Muscle layer of colon (tissue), 2 donors: Measurements from ENCODE around the gene XYLT1.

Source experiments
- H3K27ac ChIP-seq: one replicate; pipeline ENCODE4 v1.7.0; 2013; ENCODE audit warnings: low read depth, mild to moderate bottlenecking, low read length, moderate library complexity
- H3K27me3 ChIP-seq, 2 donors: one replicate each; pipeline ENCODE4 v1.7.0; 2013; ENCODE audit warnings: low read length in 2 of 2, mild to moderate bottlenecking in 2 of 2; ENCODE audit not compliant: insufficient read depth in 2 of 2, control insufficient read depth in 1 of 2
- H3K36me3 ChIP-seq: one replicate; pipeline ENCODE4 v1.7.0; 2013; ENCODE audit warnings: mild to moderate bottlenecking, low read length; ENCODE audit not compliant: insufficient read depth
- H3K4me1 ChIP-seq: one replicate; pipeline ENCODE4 v1.7.0; 2013; ENCODE audit warnings: mild to moderate bottlenecking, low read length; ENCODE audit not compliant: insufficient read depth
- H3K4me3 ChIP-seq, 2 donors: one replicate each; pipeline ENCODE4 v1.7.0; 2013; ENCODE audit warnings: low read length in 2 of 2, low read depth in 1 of 2, mild to moderate bottlenecking in 1 of 2, moderate library complexity in 1 of 2
- H3K9ac ChIP-seq: one replicate; pipeline ENCODE4 v1.7.0; 2013; ENCODE audit warnings: low read length
- H3K9me3 ChIP-seq: one replicate; pipeline ENCODE4 v1.7.0; 2013; ENCODE audit warnings: mild to moderate bottlenecking, low read length
- donor health status: abdominal sarcoma.
- donor health status: Adenocarcinoma of cecum.

Gene XYLT1

DNA sequence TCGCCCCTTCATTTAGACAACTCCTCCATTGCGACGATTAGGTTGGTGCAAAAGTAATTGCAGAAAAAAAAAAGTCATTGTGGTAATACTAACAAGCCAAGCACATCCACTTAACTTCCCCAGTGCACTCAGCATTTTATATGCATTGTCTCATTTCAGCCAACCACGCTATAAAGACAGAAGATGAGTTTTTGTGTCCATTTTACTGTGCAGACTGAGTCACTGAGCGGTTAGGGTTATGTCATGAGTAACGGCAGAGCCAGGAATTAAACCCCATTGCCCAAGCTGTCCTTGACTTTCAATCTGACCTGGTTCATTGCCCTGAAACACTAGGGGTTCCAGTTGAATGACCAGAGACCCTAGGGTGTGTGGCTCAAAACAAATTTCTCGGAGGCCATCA, 218.7 kb downstream of the XYLT1 start:
- H3K9me3 ChIP-seq, result no peaks in the 10 kb centered on the region
- no peak overlapping the region for H3K4me3 ChIP-seq
- no peak overlapping the region for H3K9ac ChIP-seq
- H3K27ac ChIP-seq, result no peak overlapping the region
- no peaks in the 10 kb centered on the region for H3K36me3 ChIP-seq
- no peaks in the 10 kb centered on the region for H3K27me3 ChIP-seq
- H3K4me1 ChIP-seq, result no peaks in the 10 kb centered on the region

DNA sequence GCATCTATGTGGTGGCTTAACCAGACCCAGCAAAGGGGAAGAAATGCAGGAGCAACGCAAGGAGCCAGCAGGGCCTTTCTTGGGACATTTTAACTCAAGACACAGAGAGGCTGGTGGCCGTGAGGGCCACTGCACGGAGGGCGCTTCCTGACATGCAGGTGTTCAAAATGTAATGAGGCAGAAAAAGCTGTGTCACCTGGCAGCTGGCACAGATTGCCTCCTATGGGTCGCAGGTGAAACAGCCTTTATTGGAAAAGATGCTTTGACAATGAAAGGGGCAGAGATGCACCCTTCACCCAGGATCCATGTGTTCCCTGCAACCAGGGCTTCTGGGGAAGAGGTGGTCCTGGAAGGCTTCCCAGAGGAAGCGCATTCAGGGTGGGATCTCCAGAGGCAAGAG, 219.3 kb downstream of the XYLT1 start:
- Histone ChIP-seq H3K27me3 (no peaks in the 10 kb centered on the region), H3K9me3 (no peaks in the 10 kb centered on the region), H3K27ac (no peak overlapping the region), H3K9ac (no peak overlapping the region), H3K36me3 (no peaks in the 10 kb centered on the region), H3K4me1 (peaks cover 3% of the 10 kb centered on the region), H3K4me3 (no peak overlapping the region)

DNA sequence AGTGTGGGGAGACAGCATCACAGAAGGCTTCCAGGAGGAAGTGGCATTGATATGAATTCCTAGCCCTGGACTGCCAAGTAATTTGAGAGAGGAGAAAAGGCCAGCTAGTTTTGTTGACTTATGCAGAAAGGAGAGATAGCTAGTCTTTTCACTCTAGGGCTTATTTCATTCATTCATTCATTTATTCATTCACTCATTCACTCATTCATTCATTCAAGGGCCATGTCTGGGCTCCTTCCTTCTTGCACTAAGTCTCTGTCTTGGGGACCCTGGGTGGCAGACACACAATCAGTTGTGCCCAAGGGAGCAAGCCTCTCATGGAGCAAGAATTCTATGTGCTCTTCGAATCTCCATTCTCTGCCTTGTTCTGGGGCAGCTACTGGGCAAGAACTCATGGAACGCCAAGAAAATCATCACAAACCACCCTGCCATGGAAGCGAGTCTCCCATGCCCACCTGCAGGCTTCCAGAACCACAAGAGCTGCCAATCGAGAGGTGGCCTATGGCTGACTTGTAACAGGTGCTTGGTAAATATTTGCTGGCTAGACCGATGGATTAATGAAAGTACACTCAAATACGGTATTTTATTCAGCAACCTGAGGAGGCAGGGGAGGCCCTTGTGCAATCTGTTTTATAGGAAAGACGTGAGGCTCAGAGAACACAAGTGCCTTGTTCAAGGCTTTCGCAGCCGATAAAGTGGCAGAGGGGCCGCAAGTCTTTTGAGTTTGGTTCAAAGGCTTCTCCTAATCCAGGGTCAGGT, 223.6 kb downstream of the XYLT1 start:
- no peaks in the 10 kb centered on the region for H3K9me3 ChIP-seq
- no peak overlapping the region for H3K9ac ChIP-seq
- H3K4me3 ChIP-seq, result no peak overlapping the region
- H3K4me1 ChIP-seq, result peaks cover 13% of the 10 kb centered on the region
- H3K36me3 ChIP-seq, result no peaks in the 10 kb centered on the region
- H3K27me3 ChIP-seq, result no peaks in the 10 kb centered on the region
- no peak overlapping the region for H3K27ac ChIP-seq

DNA sequence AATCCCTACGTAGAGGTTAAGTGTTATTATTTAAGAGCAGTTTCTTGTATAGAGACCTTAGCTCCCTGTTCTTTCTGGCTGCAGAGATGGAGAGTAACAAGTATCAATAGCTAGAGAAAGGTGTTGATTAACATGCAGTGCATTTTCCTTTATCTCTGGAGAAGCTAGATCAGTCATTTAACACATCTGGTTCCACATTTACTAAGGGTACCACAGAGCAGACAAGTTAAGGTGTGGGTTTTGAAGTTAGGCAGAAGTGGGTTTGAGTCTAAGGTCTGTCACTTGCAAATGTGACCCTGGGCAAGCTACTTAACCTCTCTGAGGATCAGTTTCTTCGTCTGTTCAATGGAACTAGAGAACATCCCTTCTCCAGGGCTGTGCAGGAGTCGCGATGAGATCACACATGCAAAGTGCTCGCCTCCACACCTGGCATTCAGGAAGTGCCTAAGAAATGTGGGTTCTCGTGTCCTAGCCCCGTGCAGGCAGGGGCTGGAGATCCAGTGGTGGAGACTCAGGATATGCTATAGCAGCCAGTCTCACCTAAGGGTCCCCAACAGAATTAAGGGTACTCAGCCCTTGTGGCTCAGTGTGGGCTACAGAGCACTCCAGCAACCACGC, 224.4 kb downstream of the XYLT1 start:
- Histone ChIP-seq H3K27ac (no peak overlapping the region), H3K4me3 (no peak overlapping the region), H3K9me3 (no peaks in the 10 kb centered on the region)

DNA sequence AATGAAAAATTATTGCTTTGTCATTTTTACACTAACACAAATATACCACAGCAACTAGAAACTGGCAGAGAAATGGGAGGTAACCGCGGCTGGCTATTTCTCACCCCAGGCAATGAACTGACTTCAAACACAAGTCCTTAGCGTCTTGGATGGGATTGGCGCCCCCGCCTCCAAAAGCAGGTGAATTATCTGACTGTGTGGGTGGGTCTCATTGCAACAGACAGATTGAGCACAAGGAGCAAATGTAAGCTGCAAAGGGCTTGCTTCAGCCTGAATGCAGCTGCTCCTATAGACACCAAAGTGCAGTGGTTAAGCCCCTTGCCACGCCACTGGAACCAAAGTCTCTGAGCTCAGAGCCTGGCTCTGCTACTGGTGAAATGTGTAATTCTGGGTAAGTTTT, 225.0 kb downstream of the XYLT1 start:
- Histone ChIP-seq H3K36me3 (no peaks in the 10 kb centered on the region), H3K4me1 (peaks cover 19% of the 10 kb centered on the region), H3K9ac (no peak overlapping the region), H3K27ac (no peak overlapping the region), H3K27me3 (no peaks in the 10 kb centered on the region), H3K9me3 (no peaks in the 10 kb centered on the region), H3K4me3 (no peak overlapping the region)

More for the DNA sequence above, 224.4 kb downstream of the XYLT1 start:
- H3K27me3 ChIP-seq, result no peaks in the 10 kb centered on the region
- H3K36me3 ChIP-seq, result no peaks in the 10 kb centered on the region
- peaks cover 19% of the 10 kb centered on the region for H3K4me1 ChIP-seq
- no peak overlapping the region for H3K9ac ChIP-seq

DNA sequence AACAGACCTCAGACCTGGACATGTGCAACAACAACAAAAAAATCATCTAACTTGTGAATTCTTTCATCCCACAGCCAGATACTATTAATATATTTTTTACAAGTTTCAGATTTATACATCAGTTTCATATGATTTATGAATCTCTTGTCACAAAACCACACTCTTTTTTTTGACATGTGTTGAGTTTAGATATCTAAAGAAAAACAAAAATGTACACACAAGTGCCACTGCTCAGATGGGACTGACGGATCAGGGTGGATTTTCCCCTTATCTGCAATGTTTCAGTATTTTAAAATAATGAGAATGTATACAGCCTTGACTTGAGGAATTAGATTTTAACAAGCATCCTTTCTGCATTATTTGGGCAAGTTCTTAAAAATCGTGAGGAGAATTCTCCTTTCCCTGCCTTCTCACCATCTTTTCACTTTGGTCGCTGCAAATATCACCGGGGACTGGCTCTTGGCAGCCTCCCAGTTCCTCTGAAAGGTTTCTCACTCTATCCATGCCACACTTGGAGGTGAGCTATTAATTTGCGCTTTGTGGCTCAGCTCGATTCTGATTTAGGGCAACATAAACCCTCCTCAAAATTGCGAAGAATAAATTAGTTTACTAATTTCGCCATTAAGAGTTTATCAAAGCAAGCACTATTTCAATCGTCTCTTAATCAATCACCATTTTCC, 225.7 kb downstream of the XYLT1 start:
- no peaks in the 10 kb centered on the region for H3K27me3 ChIP-seq
- H3K36me3 ChIP-seq, result no peaks in the 10 kb centered on the region
- no peak overlapping the region for H3K9ac ChIP-seq
- H3K4me1 ChIP-seq, result peaks cover 19% of the 10 kb centered on the region
- no peak overlapping the region for H3K4me3 ChIP-seq
- H3K9me3 ChIP-seq, result no peaks in the 10 kb centered on the region
- no peak overlapping the region for H3K27ac ChIP-seq

DNA sequence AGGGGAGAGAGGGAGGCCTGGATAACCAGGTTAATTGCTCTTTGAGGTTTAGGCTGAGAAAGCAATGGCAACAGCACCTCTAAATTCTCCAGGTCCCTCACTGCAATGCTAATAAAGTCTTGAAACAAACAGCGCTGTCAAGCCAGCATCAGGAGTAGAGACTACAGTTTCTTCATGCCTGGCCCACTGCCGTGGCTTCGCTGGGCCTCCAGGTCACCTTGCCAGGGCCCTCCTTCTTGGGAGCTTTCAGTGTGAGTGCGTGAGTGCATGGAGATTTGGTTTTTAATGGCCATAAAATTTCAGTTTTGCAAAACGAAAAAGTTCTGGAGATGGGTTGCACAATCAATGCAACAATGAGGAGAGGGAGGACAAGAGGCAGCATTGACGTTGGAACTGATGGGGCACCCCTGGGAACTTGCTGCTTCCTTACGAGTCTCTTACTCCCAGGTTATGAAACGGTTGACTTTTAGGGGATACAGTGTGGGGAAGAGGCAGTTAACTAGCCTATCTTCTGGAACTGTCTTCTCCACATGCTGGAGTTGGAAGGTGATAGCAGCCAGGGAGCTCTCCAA, 229.4 kb downstream of the XYLT1 start:
- Histone ChIP-seq H3K36me3 (no peaks in the 10 kb centered on the region), H3K27me3 (no peaks in the 10 kb centered on the region), H3K9me3 (no peaks in the 10 kb centered on the region), H3K27ac (no peak overlapping the region), H3K4me1 (peaks cover 14% of the 10 kb centered on the region), H3K4me3 (no peak overlapping the region), H3K9ac (no peak overlapping the region)

DNA sequence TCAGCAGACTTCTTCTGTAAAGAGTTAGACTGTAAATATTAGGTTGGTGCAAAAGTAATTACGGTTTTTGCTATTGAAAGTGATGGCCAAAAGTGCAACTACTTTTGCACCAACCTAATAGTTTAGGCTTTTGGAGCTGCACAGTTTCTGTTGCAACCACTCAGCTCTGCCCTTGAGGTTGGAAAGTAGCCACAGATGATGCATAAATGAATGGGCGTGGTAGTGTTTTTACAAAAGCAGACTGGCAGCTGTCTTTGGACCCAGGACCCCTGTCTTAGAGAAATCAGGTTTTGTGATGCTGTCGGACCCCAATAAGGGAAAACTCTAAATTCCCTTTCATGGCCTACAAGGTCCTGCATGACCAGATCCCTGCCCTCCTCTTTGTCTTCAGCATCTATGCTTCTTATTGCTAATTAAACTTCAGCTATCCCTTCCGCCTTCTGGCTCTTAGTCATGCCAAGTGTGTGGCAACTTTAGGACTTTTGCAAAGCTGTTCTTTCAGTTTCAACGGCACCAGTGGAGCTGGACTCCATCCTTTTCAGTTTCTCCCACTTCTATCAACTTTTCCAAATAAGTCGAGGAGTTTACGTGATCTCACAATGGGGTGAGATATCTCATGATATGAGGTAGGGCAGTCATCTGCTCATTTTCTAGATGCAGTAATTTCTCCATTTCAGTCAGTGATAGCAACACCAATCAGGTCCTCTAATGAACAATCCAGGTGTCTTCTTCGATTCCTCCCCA, 232.3 kb downstream of the XYLT1 start:
- H3K27me3 ChIP-seq, result no peaks in the 10 kb centered on the region
- no peaks in the 10 kb centered on the region for H3K9me3 ChIP-seq
- H3K27ac ChIP-seq, result no peak overlapping the region
- no peak overlapping the region for H3K4me3 ChIP-seq
- H3K36me3 ChIP-seq, result no peaks in the 10 kb centered on the region
- H3K9ac ChIP-seq, result no peak overlapping the region
- peaks cover 6% of the 10 kb centered on the region for H3K4me1 ChIP-seq

DNA sequence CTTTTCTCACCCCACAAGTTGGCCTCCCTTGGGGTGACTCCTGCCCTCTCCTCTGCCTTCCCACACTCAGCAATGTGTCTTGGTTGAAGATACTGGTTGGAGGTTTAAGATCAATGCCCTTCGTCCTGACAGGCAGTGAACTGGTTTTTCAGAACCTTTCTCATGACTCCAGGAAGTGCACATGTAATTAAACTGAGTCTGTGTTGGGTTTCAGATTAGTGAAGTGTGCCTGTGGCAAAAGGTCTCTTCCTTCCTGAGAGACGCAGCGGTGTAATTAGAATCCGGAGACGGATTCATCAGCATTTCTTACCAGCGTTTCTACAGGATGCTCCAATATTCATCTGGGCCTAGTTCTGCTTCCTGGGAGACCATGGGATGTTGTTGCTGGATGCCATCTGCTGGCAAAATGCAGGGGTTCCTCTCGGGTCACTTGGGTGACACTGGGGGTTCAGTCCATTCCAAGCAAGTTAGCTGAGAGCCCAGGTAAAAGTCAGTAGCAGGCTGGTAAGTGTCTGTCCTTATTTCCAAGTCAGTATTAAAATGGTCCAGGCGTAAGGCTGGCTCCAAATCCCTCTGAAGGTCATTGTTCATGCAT, 233.3 kb downstream of the XYLT1 start:
- Histone ChIP-seq H3K27me3 (no peaks in the 10 kb centered on the region), H3K36me3 (no peaks in the 10 kb centered on the region), H3K4me1 (peaks cover 6% of the 10 kb centered on the region), H3K9ac (no peak overlapping the region), H3K27ac (no peak overlapping the region), H3K4me3 (no peak overlapping the region), H3K9me3 (no peaks in the 10 kb centered on the region)

DNA sequence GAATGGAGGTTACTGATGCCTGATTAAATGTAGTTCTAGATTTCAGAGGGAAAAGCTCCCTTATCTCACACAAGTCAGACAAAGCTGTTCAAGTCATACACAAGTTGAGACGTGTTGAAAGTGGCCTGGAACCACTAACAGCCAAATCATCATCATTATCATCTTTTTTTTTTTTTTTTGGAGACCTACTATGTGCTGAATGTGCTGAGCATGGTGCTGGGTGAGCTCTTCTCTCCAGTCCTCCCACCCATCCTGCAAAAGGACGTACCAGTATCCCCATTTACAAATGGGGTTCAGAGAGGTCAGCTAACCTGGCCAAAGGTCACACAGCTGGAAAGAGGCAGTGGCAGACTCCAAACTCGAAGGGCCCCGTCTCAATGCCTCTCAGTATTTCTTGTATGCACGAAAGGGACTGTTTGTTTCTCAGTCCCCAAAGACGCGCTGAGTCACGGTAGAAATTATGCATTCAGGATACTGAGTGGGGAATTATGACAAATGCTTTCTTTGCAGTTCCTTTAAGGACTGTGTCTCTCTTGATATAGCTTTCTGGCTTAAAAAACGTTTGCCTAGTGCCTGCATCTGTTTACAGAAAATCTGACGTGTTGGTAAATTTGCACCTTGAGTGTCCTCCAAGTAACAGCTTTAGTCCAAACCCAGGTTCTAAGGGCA, 235.5 kb downstream of the XYLT1 start:
- H3K36me3 ChIP-seq, result no peaks in the 10 kb centered on the region
- no peaks in the 10 kb centered on the region for H3K9me3 ChIP-seq
- no peak overlapping the region for H3K27ac ChIP-seq
- H3K9ac ChIP-seq, result no peak overlapping the region
- H3K27me3 ChIP-seq, result no peaks in the 10 kb centered on the region
- no peak overlapping the region for H3K4me3 ChIP-seq
- H3K4me1 ChIP-seq, result no peaks in the 10 kb centered on the region
